Endodermal cell (in vitro differentiated cells): ENCODE results near the gene ZNF124. TPM values are rescaled to one million over a fixed set of nuclear protein-coding genes. Genes with fewer than 3 reads are reported as not detected.
A peak's percentile ranks its signal among the peaks of the same experiment; 100 is the strongest.

Source experiments
- DNase-seq: peaks from one replicate; pipeline ENCODE4 v3.0.0-alpha.2; 2017
- H3K27ac ChIP-seq: 2 replicates; pipeline ENCODE4 v1.5.1; 2013; ENCODE audit warnings: mild to moderate bottlenecking, low read depth, low read length, moderate library complexity
- H3K27me3 ChIP-seq: 2 replicates; pipeline ENCODE4 v1.6.1; 2013; ENCODE audit warnings: mild to moderate bottlenecking, low read length, moderate library complexity; ENCODE audit not compliant: insufficient read depth, control insufficient read depth, poor library complexity, severe bottlenecking
- H3K36me3 ChIP-seq: 2 replicates; pipeline ENCODE4 v1.7.0; 2013; ENCODE audit warnings: mild to moderate bottlenecking, low read length, moderate library complexity; ENCODE audit not compliant: control insufficient read depth, insufficient read depth
- H3K4me1 ChIP-seq: one replicate; pipeline ENCODE4 v1.7.0; 2013; ENCODE audit warnings: low read length; ENCODE audit not compliant: control insufficient read depth, insufficient read depth
- H3K4me3 ChIP-seq: 2 replicates; pipeline ENCODE4 v1.5.1; 2013; ENCODE audit warnings: mild to moderate bottlenecking, low read length, moderate library complexity
- H3K9ac ChIP-seq: 2 replicates; pipeline ENCODE4 v1.6.1; 2013; ENCODE audit warnings: mild to moderate bottlenecking, low read length, moderate library complexity; ENCODE audit not compliant: poor library complexity, severe bottlenecking; ENCODE audit errors: extremely low read depth
- H3K9me3 ChIP-seq: 2 replicates; pipeline ENCODE4 v1.6.1; 2013; ENCODE audit warnings: mild to moderate bottlenecking, low read length, moderate library complexity; ENCODE audit not compliant: control insufficient read depth
- H3K27ac Mint-ChIP-seq: 2 replicates; pipeline ENCODE4 v1.8.0; 2020; ENCODE audit warnings: mixed read lengths
- H3K27me3 Mint-ChIP-seq: 2 replicates; pipeline ENCODE4 v1.8.0; 2021; ENCODE audit warnings: mild to moderate bottlenecking, mixed read lengths; ENCODE audit not compliant: insufficient read depth
- H3K36me3 Mint-ChIP-seq: 2 replicates; pipeline ENCODE4 v1.8.0; 2020; ENCODE audit warnings: low read depth, mixed read lengths
- H3K4me1 Mint-ChIP-seq: 2 replicates; pipeline ENCODE4 v1.8.0; 2020; ENCODE audit warnings: mixed read lengths
- H3K4me3 Mint-ChIP-seq: 2 replicates; pipeline ENCODE4 v1.8.0; 2020; ENCODE audit warnings: mild to moderate bottlenecking, moderate library complexity, mixed read lengths
- H3K9me3 Mint-ChIP-seq: 2 replicates; pipeline ENCODE4 v1.8.0; 2020; ENCODE audit warnings: mild to moderate bottlenecking, mixed read lengths
- WGBS, 2 experiments: methylation state at CpG; one replicate each; pipeline versions ENCODE4 v1.1.5 to v1.1.7; 2013; ENCODE audit warnings: missing lambda C conversion rate in 2 of 2, mixed read lengths in 1 of 2; ENCODE audit not compliant: insufficient coverage in 1 of 2, insufficient read length in 1 of 2; 5-methylcytosine and 5-hydroxymethylcytosine counted together
- total RNA-seq, 2 donors: library from RNA; stranded (reverse); fragmentation: NEBNext Ultra II Directional in 1 of 2; extraction: Animal tissue kit (Norgen Biotek cat#: 25700) in 1 of 2; gene quantifications; 2 replicates in 1 of 2; 3 replicates in 1 of 2; pipeline ENCODE4 v1.2.1, GENCODE V29; 2021
- TF ChIP-seq, protein P1 (sequence below): fragments of 200-600 bp; sonication (generic); conservative IDR thresholded peaks from 2 replicates; pipeline ENCODE4 v1.5.0; 2021; ENCODE audit warnings: antibody characterized with exemption, mild to moderate bottlenecking

Gene ZNF124
- total RNA-seq, 2 donors from 2014 or later: 93.3 to 101 TPM

DNA sequence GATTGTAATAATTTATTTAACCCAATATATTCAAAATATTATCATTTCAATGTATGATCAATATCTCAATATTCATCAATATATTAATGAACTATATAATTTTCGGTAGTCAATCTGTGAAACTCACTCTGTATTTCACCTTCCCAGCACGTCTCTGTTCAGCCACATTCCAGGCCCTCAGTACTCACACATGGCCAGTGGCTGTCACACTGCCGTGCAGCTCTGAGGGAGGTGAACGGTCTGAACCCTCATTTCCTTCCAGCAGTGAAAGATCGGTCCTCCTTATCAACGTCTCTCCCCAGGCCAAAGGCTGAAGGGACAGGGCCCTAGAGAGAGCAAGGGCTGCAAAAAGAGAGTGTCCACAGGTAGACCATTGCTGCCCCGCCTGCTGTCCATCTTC lies 39.5 kb upstream of the ZNF124 start:
- Histone ChIP-seq H3K36me3 (no peaks in the 10 kb centered on the region), H3K9ac (no peak overlapping the region), H3K27ac (no peak overlapping the region), H3K4me3 (no peak overlapping the region), H3K9me3 (no peaks in the 10 kb centered on the region), H3K4me1 (peaks cover 4% of the 10 kb centered on the region), H3K27me3 (no peaks in the 10 kb centered on the region)
- Mint-ChIP-seq H3K36me3 (peaks cover 9% of the 10 kb centered on the region), H3K27ac (no peak overlapping the region), H3K9me3 (no peaks in the 10 kb centered on the region), H3K27me3 (peaks cover 2% of the 10 kb centered on the region), H3K4me3 (no peak overlapping the region), H3K4me1 (peaks cover 18% of the 10 kb centered on the region)
- TF ChIP-seq, protein P1, sequence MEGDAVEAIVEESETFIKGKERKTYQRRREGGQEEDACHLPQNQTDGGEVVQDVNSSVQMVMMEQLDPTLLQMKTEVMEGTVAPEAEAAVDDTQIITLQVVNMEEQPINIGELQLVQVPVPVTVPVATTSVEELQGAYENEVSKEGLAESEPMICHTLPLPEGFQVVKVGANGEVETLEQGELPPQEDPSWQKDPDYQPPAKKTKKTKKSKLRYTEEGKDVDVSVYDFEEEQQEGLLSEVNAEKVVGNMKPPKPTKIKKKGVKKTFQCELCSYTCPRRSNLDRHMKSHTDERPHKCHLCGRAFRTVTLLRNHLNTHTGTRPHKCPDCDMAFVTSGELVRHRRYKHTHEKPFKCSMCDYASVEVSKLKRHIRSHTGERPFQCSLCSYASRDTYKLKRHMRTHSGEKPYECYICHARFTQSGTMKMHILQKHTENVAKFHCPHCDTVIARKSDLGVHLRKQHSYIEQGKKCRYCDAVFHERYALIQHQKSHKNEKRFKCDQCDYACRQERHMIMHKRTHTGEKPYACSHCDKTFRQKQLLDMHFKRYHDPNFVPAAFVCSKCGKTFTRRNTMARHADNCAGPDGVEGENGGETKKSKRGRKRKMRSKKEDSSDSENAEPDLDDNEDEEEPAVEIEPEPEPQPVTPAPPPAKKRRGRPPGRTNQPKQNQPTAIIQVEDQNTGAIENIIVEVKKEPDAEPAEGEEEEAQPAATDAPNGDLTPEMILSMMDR: no peak
- WGBS, 2 experiments: 60 to 74% methylated on average over 1 to 7 of the region's 7 CpGs
- no peak for DNase-seq

DNA sequence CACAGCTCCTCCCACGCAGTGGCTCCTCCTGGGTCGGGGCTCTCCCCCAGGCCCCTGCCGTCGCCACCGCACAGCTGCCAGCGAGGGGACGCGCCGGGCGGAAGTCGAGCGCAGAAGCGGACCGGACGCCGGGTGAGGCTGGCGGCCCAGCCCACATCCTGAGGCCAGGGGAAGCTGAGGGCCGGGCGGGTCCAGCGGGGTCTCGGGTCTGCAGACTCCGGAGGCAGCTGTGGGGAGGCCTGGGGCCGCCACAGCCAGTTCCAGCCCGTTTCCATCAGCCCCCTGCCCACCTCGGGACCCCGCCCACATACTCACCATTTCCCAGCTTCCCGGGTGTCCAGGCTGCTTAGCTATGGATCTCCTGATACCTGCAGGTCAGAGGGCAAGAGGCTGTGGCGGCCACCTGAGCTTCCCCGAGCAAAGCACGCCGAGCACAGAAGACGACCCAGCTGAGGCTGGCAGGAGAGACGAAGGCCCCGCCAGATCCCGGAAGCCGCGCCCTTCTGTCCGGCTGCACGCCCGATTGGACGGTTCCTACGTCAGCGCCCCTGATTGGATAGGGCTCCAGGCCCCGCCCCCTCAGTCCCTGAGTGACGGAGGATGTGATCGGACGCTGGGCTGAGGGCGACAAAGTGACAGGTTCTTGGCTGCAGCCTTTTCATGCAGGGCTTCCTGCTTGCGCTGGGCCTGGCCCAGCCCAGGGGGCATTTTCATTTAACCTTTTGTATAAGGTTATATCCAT lies 38.7 kb upstream of the ZNF124 start:
- Histone ChIP-seq H3K27ac (peak overlapping the region; percentile 76), H3K36me3 (peaks cover 4% of the 10 kb centered on the region), H3K4me1 (peaks cover 4% of the 10 kb centered on the region), H3K27me3 (no peaks in the 10 kb centered on the region), H3K9ac (peak overlapping the region; percentile 71), H3K9me3 (no peaks in the 10 kb centered on the region), H3K4me3 (peak overlapping the region; percentile 97)
- Mint-ChIP-seq H3K27me3 (peaks cover 2% of the 10 kb centered on the region), H3K9me3 (no peaks in the 10 kb centered on the region), H3K27ac (peak overlapping the region; percentile 87), H3K4me3 (peak overlapping the region; percentile 85), H3K4me1 (peaks cover 18% of the 10 kb centered on the region), H3K36me3 (peaks cover 16% of the 10 kb centered on the region)
- WGBS, 2 experiments: 0% methylated on average over 18 to 48 of the region's 49 CpGs
- DNase-seq: peak; percentile 99
- TF ChIP-seq, protein P1: no peak

DNA sequence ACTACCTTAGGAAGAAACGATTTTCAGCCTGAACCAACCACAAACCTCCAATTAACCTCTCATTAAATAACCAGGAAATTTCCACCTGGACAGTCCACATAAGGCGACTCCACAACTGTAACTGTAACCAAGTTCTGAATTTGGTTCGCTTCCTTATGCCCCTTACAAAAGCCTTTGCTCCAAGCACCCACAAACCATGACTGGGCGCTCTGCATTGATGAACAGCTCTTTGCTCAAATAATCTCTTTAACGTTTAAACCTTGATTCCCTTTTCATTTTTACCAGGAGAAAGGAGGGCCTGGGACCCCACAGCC lies 38.2 kb upstream of the ZNF124 start:
- H3K4me3 ChIP-seq: peak overlapping the region; percentile 97
- TF ChIP-seq, protein P1: no peak
- peaks cover 20% of the 10 kb centered on the region for H3K4me1 Mint-ChIP-seq
- H3K36me3 Mint-ChIP-seq: peaks cover 16% of the 10 kb centered on the region
- peaks cover 4% of the 10 kb centered on the region for H3K4me1 ChIP-seq
- H3K27ac ChIP-seq: peak overlapping the region; percentile 76
- peak overlapping the region; percentile 84 for H3K27ac Mint-ChIP-seq
- DNase-seq: no peak
- H3K4me3 Mint-ChIP-seq: peak overlapping the region; percentile 85
- H3K9me3 Mint-ChIP-seq: no peaks in the 10 kb centered on the region
- peak overlapping the region; percentile 71 for H3K9ac ChIP-seq
- peaks cover 4% of the 10 kb centered on the region for H3K36me3 ChIP-seq
- 16 to 17% methylated on average over 1 to 5 of the region's 5 CpGs for WGBS, 2 experiments
- no peaks in the 10 kb centered on the region for H3K27me3 ChIP-seq
- peaks cover 2% of the 10 kb centered on the region for H3K27me3 Mint-ChIP-seq
- H3K9me3 ChIP-seq: no peaks in the 10 kb centered on the region
